GF-D8 (cell line): ENCODE measurements around the gene ZEB2.

ENCODE experiments used
- DNase-seq: peaks from one replicate; lab custom pipeline; 2025; lab: John Stamatoyannopoulos, UW

ZEB2 gene

DNA sequence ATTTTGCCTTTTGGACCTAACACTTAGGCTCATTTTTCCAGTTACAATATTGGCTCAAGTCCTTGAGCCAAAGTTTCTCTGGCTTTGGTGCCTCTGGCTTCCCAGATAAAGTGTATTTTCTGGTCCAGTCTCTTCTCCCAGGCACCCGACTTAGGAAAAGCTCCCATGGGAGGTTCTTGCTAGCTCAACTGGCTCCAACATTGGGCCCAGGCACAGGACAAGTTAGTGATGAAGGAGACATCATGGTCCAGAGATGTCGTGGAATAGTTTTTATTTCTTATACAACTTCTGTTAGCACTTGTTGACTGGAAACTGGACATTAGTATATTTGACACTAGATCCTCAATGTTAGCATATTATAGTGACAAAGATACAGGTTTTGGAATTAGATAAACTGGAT is 8.2 kb upstream of the ZEB2 start:
- DNase-seq = no peak

DNA sequence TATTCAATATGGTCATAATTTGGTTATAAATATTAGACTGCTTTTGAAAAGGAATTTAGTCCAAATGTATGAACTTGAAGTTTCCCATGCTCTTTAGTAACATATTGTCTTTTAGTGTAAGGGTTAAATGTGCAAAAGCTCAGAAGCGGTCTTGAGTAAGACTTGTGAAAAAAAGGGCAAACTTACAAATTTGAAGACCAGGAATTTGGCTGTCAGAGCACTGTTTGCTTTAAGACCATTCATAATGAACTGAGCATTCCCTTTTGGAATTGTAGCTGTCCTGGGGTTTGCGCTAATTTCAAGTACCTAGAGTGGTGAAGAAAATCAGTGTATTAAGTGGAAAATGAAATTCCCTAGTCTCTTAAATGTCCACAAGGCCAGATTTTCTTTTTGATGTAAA is 6.9 kb upstream of the ZEB2 start:
- no peak for DNase-seq

DNA sequence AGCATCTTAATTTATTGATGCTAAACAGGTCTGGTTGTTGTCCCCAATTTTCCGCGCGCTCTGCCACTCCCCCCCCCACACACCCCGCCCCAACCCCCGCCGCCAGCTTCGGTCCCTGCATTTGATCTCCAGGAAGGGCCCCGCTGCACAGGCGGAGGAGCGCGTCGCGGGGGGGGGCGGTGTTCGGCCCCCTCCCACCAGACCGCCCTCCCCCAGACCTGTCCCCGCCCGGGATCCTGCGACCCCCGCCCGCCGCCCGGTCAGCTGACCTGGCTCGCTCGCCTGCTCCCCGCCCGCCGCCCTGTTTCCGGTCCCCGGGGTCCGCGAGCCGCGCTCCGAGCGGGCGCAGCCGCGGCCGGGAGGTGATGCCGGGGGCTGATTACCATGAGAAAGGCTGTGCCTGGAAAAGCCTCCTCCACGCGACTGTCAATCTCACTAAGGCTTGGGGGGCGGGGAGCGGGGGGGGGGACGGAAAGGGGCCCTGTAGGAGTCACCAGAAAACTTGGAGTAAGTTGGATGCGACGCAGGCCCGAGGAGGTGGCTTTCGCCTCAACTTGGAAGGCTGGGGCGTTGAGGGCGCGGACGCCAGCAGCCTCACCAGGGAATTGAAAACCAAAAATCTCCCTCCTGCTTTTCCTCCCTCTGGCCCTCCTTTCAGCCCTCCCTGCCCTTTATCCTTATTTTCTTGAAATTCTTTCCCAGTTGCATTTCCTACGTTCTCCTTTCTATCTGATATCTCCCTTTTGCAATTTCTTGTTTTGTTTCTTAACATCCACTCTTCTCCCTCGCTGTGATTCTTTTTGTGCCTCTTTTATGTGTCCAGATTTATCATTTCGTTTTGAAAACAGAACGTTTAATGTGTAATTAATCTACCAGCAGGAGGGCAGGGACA is 4.4 kb upstream of the ZEB2 start:
- no peak for DNase-seq

GRCh38 chr2:144523596-144524117 is 3.7 kb upstream of the ZEB2 start:
- no peak for DNase-seq

DNA sequence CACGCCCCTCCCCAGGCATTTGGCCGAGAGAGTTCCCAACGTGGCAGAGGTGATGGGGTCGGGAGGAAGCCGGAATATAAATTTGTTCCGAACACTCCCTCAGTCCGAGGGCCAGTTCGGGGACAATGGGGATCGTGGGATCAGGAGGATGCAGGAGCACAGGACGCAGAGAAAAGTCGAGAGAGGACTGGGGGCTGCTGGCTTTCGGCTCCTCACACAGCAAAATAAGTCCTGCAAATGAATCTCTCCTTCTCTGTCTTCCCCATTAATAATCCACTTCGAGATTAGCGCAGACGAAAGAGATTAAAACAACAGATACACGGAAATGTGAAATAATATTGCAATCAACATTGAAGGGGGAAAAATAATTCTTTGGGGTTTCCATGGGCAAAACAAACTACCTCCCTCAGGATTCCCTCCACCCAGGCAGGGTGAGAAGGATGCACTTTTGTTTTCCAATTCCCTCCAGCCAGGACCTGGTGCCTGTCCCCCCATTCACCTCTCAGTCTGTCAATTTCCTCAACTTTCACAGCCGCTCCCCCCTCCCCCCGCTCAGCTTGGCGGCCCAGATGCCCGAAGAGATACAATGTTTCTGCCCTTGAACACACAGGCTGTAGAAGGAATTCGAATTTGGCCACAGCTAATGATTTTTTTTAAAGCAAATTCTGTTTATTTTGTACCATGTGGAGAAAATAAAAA is 3.1 kb upstream of the ZEB2 start:
- DNase-seq = peak; percentile 21

GRCh38 chr2:144522176-144522896 is 2.4 kb upstream of the ZEB2 start:
- peak; percentile 17 for DNase-seq

DNA sequence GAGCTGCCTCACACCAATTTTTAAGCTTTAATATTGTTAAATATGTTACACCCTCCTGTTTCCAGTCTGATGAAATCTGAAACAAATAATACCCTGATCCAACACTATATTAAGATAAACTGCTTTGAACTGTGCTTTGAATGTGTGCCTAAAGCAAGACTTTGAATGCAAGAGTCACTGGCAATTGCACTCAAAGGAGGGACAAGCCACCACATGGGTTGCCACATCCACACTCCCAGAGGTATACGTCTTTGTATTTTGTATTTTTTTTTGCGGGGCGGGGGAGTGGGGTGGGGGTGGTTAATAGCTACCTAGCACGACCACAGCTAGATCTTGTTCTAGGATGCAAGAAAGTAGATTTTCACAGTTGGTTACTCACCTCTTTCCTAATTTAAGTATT is 1.8 kb upstream of the ZEB2 start:
- peak; percentile 32 for DNase-seq

DNA sequence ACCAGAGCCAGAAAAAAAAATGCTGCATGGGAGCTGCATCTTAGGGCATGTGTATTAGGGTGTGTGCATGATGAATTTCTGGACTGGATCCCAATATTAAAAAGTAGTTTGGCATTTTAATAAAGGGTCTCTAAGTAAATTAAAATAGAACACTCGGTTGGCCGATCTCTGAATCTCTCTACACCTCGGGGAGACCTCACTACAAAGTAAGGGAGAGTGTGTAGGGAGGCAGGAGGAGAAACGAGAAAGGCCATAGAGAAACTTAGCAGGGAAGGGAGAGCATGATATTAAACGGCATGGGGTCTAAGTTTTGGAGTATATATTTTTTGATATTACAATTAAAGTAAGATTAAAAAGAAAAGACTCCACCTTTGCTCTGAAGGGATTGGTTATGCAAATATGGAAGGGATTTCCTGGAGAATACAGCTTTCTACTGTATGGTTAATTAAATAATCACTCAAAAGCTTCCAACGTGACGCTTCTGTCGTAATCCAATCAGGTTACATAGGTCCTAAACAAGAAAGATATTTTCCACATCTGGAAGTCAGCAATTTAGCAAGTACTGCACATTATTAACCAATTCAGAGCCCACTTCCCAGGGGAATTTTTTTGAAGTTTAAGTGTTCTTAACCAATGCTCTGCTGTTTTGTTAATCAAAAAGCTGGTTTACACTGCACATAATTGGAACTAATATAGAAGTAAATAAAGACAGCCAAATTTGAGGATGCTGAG is 1.0 kb upstream of the ZEB2 start:
- DNase-seq = no peak

DNA sequence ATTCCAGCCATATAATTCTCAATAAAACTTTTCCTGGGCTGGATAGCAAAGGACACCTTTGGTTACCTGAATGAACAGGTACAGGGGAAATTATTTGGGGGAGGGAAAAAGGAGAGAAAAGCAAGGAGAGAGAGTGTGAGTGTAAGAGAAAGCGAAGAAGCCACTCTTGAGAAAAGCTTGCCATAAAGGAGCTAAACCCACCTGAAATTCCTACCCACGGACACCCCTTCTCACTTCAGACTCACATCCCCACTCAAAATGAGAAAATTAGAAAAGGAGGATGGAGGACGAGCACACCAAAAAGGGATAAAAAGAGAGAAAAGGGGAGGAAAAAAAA is 354 bp downstream of the ZEB2 start:
- DNase-seq = no peak

DNA sequence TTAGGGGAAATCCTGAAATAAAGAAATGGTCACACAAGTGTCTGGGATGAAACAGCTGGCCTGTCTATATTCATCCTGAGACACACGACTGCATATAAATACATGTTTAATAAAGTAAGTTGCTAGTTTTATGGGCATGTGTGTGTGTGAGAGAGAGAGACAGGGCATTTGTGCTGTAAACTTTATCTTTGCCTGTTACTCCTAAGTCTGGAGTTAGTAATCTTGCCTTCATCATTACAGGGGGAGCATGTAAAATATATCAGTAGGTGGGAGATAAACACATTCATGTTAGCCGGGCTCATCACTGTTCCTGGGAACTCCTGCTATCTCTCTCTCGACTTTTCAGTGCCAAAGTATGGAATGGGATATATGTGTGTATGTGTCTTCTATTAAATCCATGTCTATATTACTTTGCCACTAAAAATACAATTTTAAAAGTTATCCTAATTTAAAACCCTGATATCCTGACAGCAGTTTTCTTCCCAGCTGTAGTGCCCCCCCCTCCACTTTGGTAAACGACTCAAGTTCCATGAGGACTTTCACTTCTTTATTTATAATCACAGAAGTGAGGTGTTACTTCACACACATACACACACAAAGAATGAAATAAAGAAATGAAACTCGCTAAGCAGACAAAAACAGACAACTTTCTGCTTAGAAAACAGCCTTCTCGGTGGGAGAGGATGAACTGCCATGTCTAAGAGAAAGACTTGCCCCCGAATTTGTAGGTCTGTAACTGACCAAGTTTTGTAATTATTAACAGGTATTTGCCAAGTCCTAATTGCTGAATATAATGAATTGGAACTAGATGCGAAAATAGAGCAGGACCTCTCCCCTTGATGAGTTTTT is 947 bp downstream of the ZEB2 start:
- no peak for DNase-seq

DNA sequence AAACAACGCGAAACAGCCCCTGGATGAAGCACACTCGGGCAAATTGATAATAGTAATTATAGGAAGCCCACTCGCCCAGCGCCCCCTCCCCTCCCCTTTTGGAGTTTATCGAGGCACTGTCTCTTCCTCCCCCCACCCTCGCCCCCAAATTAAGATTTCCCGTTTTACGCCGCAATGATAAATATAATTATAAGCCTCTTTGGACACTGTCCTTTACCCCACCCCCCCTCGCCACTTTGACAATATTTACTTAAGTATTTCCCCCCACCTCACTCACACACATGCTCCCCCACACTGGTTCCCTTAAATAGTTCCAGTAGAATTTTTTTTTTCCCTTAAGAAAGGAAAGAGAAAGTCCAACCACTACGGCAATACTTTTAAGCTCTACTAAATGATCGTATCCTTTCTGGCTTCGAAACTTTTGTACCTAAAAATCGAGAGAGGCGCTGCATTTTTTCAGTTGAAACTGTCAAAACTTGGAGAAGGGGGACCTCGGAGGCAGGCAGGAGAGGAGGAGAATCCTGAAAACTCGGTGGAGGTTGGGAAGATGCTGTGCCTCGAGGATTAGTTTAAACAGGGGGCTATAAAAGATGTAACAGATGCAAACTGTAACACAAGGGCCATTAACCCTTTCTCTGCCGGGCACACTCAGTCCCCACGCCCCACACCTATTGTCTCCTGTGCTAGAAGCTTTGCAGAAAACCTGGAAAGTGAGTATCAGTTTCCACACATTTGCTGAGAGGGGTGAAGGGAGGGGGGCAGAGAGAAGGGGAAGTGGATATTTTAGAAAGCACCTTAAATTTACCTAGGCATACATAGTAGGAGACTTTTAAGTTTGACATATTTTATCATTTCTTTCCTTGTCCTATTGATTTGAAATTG is 1.8 kb downstream of the ZEB2 start:
- DNase-seq = no peak

DNA sequence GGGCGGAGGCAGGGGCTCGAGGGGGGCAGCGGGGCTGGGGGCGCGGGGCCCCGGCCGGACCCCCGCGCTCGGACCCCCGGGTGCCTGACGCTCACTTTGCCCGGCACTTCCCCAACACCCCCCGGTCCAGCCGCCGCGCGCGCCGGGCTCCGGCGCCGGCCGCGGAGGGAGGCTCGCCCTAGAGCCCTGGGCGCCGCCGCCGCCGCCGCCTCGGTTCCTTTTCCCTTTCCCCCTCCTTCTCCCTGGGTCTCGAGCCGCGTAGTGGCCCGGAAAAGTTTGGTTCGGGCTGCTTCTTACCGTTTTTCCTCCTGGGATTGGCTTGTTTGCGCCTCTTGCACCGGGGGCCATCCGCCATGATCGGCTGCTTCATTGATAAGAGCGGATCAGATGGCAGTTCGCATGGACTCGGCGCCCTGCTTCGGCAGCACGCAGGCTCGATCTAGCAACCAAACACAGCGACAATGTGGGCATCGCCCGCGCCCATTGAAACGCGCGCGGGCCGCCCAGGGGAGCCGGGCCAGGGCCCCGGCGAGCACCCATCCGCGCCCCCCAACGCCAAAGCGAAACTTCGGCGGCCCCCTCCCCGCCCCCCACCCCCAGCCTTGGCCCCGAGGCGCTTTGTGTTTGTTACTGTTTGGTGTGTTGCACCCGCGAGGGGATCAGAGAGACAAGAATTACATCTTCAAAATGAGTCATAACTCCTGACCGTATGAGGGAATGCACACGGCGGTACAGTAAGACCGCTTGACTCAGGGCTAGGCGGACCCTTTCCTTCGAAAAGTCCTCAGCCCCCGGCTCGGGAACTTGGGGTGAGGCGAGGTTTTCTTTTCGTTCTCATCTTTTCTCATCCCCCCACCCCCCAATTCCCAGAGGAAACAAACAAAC is 2.7 kb downstream of the ZEB2 start:
- no peak for DNase-seq

DNA sequence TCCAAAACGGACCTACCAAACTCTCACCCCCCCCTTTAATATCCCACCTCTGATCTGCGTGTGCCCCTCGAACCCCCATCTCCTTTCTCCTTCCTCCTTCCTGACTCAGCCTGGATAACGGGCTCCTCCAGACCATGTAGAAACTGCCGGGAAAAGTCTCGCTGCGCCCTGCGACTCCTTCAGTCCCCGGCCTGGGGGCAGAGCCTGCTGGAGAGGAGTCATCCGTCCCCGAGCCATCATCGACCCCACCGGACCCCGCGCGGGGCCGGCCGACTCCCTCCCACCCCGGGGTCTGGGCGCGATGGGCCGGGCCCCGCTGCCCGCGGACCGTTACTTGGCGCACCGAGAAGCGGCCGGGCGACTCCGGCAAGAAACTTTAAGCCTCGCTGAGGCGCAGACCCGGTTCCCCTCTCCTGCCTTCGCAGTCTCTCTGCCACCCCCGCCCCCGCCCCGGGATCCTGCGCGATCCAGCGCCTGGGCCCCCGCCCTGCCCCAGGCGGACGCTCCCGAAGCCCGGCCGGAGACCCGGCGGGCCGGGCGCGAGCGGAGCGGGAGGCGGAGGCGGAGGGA is 3.4 kb downstream of the ZEB2 start:
- DNase-seq = no peak

DNA sequence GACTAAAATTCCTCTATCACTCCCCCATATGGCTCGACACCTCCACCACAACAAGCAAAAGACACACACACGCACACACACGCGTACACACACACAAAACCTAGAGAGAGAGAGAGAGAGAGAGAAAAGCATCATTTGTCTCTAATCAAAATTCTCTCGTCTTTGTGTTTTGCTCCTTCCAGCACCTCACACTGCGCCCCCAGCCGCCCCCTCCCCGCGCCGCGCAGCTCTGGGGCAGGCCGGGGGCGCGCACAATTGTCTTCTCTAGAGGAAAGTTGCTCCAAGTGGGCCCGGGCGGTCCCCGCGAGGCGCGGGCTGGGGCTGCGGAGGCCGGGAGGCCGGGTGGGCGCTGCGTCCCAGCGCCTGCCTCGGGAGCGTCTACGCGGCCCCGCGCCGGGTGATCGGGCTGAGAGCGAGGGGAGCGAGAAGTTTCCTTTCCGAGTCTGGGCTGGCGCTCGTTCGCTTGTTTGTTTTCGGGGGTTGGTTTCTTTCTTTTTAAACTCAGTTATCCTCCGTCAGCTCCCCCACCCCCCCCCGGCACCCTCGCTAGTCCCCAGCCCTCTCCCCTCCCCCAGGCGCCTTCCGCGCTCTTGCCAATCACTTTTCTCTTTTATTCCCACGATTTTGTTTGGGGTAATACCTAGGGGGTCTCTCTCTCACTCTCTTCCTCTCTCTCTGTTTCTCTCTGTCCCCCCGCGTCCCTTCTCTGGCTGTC is 4.1 kb downstream of the ZEB2 start:
- peak; percentile 23 for DNase-seq

- no peak for DNase-seq
Measured at GRCh38 chr2:144515099-144515695, 4.7 kb downstream of the ZEB2 start.

GRCh38 chr2:144514616-144515091 is 5.3 kb downstream of the ZEB2 start:
- no peak for DNase-seq

GRCh38 chr2:144513388-144514101 is 6.4 kb downstream of the ZEB2 start:
- DNase-seq = no peak
